ENCODE results near the gene CRY2.
A peak's percentile ranks its signal among the peaks of the same experiment; 100 is the strongest.
"Not testable (repeated sequence)": the region's sequence is repeated elsewhere in the genome, so short reads cannot be mapped to it uniquely, and the experiment has no call there.

CRY2 gene

DNA sequence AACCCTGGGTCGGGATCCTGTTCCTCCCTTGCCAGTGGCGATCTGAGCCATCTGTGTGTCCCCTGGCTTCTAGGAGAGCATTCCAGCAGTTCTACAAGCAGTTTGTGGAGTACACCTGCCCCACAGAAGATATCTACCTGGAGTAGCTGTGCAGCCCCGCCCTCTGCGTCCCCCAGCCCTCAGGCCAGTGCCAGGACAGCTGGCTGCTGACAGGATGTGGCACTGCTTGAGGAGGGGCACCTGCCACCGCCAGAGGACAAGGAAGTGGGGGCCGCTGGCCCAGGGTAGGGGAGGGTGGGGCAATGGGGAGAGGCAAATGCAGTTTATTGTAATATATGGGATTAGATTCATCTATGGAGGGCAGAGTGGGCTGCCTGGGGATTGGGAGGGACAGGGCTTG, 58.3 kb downstream of the CRY2 start:
- H3K9me3 ChIP-seq (replicated peaks in 1 of 2; ENCODE audit: control insufficient read depth in 2 of 2, insufficient read depth in 1 of 2, low read depth in 1 of 2, low read length in 2 of 2); H3K14ac ChIP-seq (ENCODE audit: low read length); H3K79me1 ChIP-seq (ENCODE audit: low read depth, low read length); H3K4ac ChIP-seq (ENCODE audit: low read length); H4K8ac ChIP-seq (ENCODE audit: low read depth, low read length); DNase-seq (ENCODE audit: low spot score); H2BK120ac ChIP-seq (ENCODE audit: low read depth, low read length); H3K9ac ChIP-seq (ENCODE audit: low read depth, low read length, poor library complexity); H2BK12ac ChIP-seq (ENCODE audit: low read length); H2BK5ac ChIP-seq (ENCODE audit: low read length); H2BK15ac ChIP-seq (ENCODE audit: low read length); H4K91ac ChIP-seq (ENCODE audit: low read depth, low read length, poor library complexity); H2AK5ac ChIP-seq (ENCODE audit: low read depth, low read length); H2AFZ ChIP-seq (ENCODE audit: low read length); H3K4me3 ChIP-seq (ENCODE audit: low read length in 2 of 2); H3K27ac ChIP-seq (replicated peaks; ENCODE audit: low read length); H3K23ac ChIP-seq (ENCODE audit: low read depth, low read length, poor library complexity); H3K18ac ChIP-seq (ENCODE audit: low read length); H3K27me3 ChIP-seq (ENCODE audit: control insufficient read depth in 3 of 3, insufficient read depth in 3 of 3, low read depth in 1 of 3, low read length in 3 of 3); H3K4me2 ChIP-seq (ENCODE audit: insufficient read depth, low read length, poor library complexity, severe bottlenecking): not testable (repeated sequence)
- no CpG with 5 or more reads among the region's 6 CpGs for WGBS, 2 donors (ENCODE audit: extremely low coverage in 2 of 2, insufficient read length in 2 of 2, insufficient replicate concordance in 1 of 2)
- Histone ChIP-seq H3K4me1 (ENCODE audit: control insufficient read depth in 2 of 2, insufficient read depth in 1 of 2, low read depth in 1 of 2, low read length in 2 of 2) (peaks cover 10 to 11% of the 10 kb centered on the region in 2 donors), H3K36me3 (replicated peaks in 1 of 2; ENCODE audit: control insufficient read depth in 2 of 2, insufficient read depth in 2 of 2, low read length in 2 of 2) (peaks cover 15 to 42% of the 10 kb centered on the region in 2 donors)

DNA sequence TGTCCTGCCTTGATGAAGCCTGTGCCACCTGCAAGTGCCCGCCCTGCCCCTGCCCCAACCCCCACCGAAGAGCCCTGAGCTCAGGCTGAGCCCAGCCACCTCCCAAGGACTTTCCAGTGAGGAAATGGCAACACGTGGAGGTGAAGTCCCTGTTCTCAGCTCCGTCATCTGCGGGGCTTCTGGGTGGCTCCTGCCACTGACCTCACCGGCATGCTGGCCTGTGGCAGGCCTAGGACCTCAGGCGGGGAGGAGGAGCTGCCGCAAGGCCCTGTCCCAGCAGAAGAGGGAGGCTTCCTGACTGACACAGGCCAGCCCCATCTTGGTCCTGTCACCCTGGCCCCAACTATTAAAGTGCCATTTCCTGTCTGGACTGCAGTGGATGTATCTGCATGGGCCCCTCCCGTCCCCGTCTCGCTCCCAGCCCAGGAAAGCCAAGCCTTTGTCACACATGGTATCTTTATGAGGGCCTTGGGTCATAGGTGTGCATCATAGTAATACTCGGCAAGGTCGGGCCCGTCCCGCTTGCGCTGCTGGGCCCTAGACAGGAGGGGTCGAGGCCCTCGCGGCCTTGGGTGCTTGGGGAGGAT, 58.9 kb downstream of the CRY2 start:
- peaks cover 5 to 6% of the 10 kb centered on the region in 2 donors for H3K4me1 ChIP-seq (ENCODE audit: control insufficient read depth in 2 of 2, insufficient read depth in 1 of 2, low read depth in 1 of 2, low read length in 2 of 2)
- no peak overlapping the region for H2BK15ac ChIP-seq (ENCODE audit: low read length)
- no peak overlapping the region for H2BK12ac ChIP-seq (ENCODE audit: low read length)
- no peak overlapping the region for H3K4ac ChIP-seq (ENCODE audit: low read length)
- H3K36me3 ChIP-seq (replicated peaks in 1 of 2; ENCODE audit: control insufficient read depth in 2 of 2, insufficient read depth in 2 of 2, low read length in 2 of 2): peaks cover 15 to 48% of the 10 kb centered on the region in 2 donors
- no peak overlapping the region for H3K27ac ChIP-seq (replicated peaks; ENCODE audit: low read length)
- H3K4me2 ChIP-seq (ENCODE audit: insufficient read depth, low read length, poor library complexity, severe bottlenecking): no peak overlapping the region
- H3K14ac ChIP-seq (ENCODE audit: low read length): peak overlapping the region; percentile 47
- DNase-seq (ENCODE audit: low spot score): no peak
- whole genome bisulfite sequencing, 2 donors (ENCODE audit: extremely low coverage in 2 of 2, insufficient read length in 2 of 2, insufficient replicate concordance in 1 of 2): no CpG with 5 or more reads among the region's 19 CpGs
- no peak overlapping the region for H3K9ac ChIP-seq (ENCODE audit: low read depth, low read length, poor library complexity)
- no peak overlapping the region for H4K8ac ChIP-seq (ENCODE audit: low read depth, low read length)
- H2AFZ ChIP-seq (ENCODE audit: low read length): no peak overlapping the region
- no peak overlapping the region for H2BK120ac ChIP-seq (ENCODE audit: low read depth, low read length)
- no peaks in the 10 kb centered on the region for H3K79me1 ChIP-seq (ENCODE audit: low read depth, low read length)
- H3K27me3 ChIP-seq (ENCODE audit: control insufficient read depth in 3 of 3, insufficient read depth in 3 of 3, low read depth in 1 of 3, low read length in 3 of 3): peaks cover 0 to under 1% (median 0%) of the 10 kb centered on the region in 3 experiments
- H2BK5ac ChIP-seq (ENCODE audit: low read length): no peak overlapping the region
- peak overlapping the region; percentile 56 for H2AK5ac ChIP-seq (ENCODE audit: low read depth, low read length)
- H4K91ac ChIP-seq (ENCODE audit: low read depth, low read length, poor library complexity): no peak overlapping the region
- peak overlapping the region; percentile 43 for H3K23ac ChIP-seq (ENCODE audit: low read depth, low read length, poor library complexity)
- H3K18ac ChIP-seq (ENCODE audit: low read length): no peak overlapping the region
- H3K4me3 ChIP-seq (ENCODE audit: low read length in 2 of 2): no peak overlapping the region
- H3K9me3 ChIP-seq (replicated peaks in 1 of 2; ENCODE audit: control insufficient read depth in 2 of 2, insufficient read depth in 1 of 2, low read depth in 1 of 2, low read length in 2 of 2): no peaks in the 10 kb centered on the region

DNA sequence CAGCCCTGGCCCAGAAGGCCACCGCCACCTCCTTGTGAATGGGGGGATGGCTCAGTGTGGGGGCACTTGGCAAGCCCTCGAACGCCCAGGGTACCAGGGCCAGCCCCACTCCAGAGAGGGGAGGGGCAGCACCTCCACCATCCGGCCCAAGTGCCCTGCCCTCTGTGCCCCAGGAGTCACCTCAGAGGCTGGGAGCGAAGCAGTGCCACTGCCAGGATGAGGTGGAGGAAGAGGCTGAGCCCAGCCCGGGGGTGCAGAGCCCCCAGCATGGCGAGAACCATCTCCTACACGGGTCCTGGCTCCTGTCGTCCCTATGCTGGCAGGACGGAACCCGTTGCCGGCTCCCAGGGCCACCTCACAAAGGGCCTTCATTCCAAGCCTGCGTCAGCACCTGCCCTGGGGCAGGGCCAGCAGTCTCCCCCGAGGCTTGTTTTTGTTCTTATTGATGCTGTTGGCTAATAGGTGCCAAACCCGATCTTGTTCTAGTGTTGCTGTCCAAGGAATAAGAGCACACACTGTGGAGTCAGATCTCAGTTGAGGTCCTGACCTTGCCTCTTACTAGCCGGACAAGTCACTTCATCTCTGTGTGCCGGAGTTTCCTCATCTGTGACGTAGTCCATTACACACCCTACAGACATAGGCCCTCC, 59.8 kb downstream of the CRY2 start, which contains the start of gene FREY1:
TSS of gene FREY1 (minus strand) at position 307 of the 647 bp plus-strand sequence. CDS start at position 281, 26 bp downstream.
- no CpG with 5 or more reads among the region's 18 CpGs for WGBS, 2 donors (ENCODE audit: extremely low coverage in 2 of 2, insufficient read length in 2 of 2, insufficient replicate concordance in 1 of 2)
- H3K79me1 ChIP-seq (ENCODE audit: low read depth, low read length): no peaks in the 10 kb centered on the region

DNA sequence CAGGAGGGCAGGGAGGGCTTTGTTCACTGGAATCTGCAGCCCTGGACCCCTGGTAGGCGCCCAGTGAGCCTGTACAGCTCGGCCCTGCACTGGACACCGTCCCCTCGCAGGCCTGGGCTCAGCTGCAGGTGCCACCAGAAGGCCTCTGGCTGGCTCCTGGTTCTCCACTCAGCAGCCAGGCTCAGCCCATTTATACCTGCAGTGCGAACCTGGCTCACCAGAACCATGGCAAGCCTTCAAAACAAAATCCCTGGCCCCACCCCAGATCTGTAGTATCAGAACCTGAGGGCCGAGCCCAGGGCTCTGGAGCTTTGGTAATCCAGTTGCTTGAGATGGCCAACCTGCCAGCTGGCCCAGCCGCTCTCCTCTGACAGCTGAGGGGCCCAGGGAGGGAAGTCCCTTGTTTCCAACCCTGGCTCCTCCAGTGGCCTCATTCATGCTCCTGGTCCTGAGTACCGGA, 60.7 kb downstream of the CRY2 start:
- no peak overlapping the region for H3K14ac ChIP-seq (ENCODE audit: low read length)
- no peak overlapping the region for H2BK12ac ChIP-seq (ENCODE audit: low read length)
- H3K9ac ChIP-seq (ENCODE audit: low read depth, low read length, poor library complexity): no peak overlapping the region
- no peak overlapping the region for H2BK15ac ChIP-seq (ENCODE audit: low read length)
- H3K27ac ChIP-seq (replicated peaks; ENCODE audit: low read length): no peak overlapping the region
- H4K91ac ChIP-seq (ENCODE audit: low read depth, low read length, poor library complexity): no peak overlapping the region
- H3K36me3 ChIP-seq (replicated peaks in 1 of 2; ENCODE audit: control insufficient read depth in 2 of 2, insufficient read depth in 2 of 2, low read length in 2 of 2): peaks cover 13 to 48% of the 10 kb centered on the region in 2 donors
- WGBS, 2 donors (ENCODE audit: extremely low coverage in 2 of 2, insufficient read length in 2 of 2, insufficient replicate concordance in 1 of 2): no CpG with 5 or more reads among the region's 8 CpGs
- no peak for DNase-seq (ENCODE audit: low spot score)
- no peaks in the 10 kb centered on the region for H3K27me3 ChIP-seq (ENCODE audit: control insufficient read depth in 3 of 3, insufficient read depth in 3 of 3, low read depth in 1 of 3, low read length in 3 of 3)
- no peak overlapping the region for H3K23ac ChIP-seq (ENCODE audit: low read depth, low read length, poor library complexity)
- H3K9me3 ChIP-seq (replicated peaks in 1 of 2; ENCODE audit: control insufficient read depth in 2 of 2, insufficient read depth in 1 of 2, low read depth in 1 of 2, low read length in 2 of 2): no peaks in the 10 kb centered on the region
- H3K4ac ChIP-seq (ENCODE audit: low read length): no peak overlapping the region
- H3K18ac ChIP-seq (ENCODE audit: low read length): no peak overlapping the region
- H2AK5ac ChIP-seq (ENCODE audit: low read depth, low read length): no peak overlapping the region
- H3K79me1 ChIP-seq (ENCODE audit: low read depth, low read length): no peaks in the 10 kb centered on the region
- H4K8ac ChIP-seq (ENCODE audit: low read depth, low read length): no peak overlapping the region
- no peak overlapping the region for H2BK5ac ChIP-seq (ENCODE audit: low read length)
- peaks cover 0 to 3% of the 10 kb centered on the region in 2 donors for H3K4me1 ChIP-seq (ENCODE audit: control insufficient read depth in 2 of 2, insufficient read depth in 1 of 2, low read depth in 1 of 2, low read length in 2 of 2)
- H3K4me2 ChIP-seq (ENCODE audit: insufficient read depth, low read length, poor library complexity, severe bottlenecking): no peak overlapping the region
- H2AFZ ChIP-seq (ENCODE audit: low read length): no peak overlapping the region
- no peak overlapping the region for H3K4me3 ChIP-seq (ENCODE audit: low read length in 2 of 2)
- no peak overlapping the region for H2BK120ac ChIP-seq (ENCODE audit: low read depth, low read length)

More for the DNA sequence above, 59.8 kb downstream of the CRY2 start, which contains the start of gene FREY1:
- Histone ChIP-seq H4K91ac (ENCODE audit: low read depth, low read length, poor library complexity) (no peak within 1 kb of the TSS), H3K9ac (ENCODE audit: low read depth, low read length, poor library complexity) (peak within 1 kb of the TSS; percentile 25), H2AFZ (ENCODE audit: low read length) (no peak within 1 kb of the TSS), H2BK120ac (ENCODE audit: low read depth, low read length) (no peak within 1 kb of the TSS), H2BK12ac (ENCODE audit: low read length) (no peak within 1 kb of the TSS), H2BK15ac (ENCODE audit: low read length) (no peak within 1 kb of the TSS), H3K23ac (ENCODE audit: low read depth, low read length, poor library complexity) (peak within 1 kb of the TSS; percentile 43), H3K27me3 (ENCODE audit: control insufficient read depth in 3 of 3, insufficient read depth in 3 of 3, low read depth in 1 of 3, low read length in 3 of 3) (no peaks in the 10 kb centered on the region), H3K9me3 (replicated peaks in 1 of 2; ENCODE audit: control insufficient read depth in 2 of 2, insufficient read depth in 1 of 2, low read depth in 1 of 2, low read length in 2 of 2) (no peaks in the 10 kb centered on the region), H2AK5ac (ENCODE audit: low read depth, low read length) (peak within 1 kb of the TSS; percentile 56), H3K4me2 (ENCODE audit: insufficient read depth, low read length, poor library complexity, severe bottlenecking) (no peak within 1 kb of the TSS), H3K36me3 (replicated peaks in 1 of 2; ENCODE audit: control insufficient read depth in 2 of 2, insufficient read depth in 2 of 2, low read length in 2 of 2) (peaks cover 15 to 52% of the 10 kb centered on the region in 2 donors), H3K14ac (ENCODE audit: low read length) (peak within 1 kb of the TSS; percentile 47), H3K4ac (ENCODE audit: low read length) (no peak within 1 kb of the TSS), H3K18ac (ENCODE audit: low read length) (no peak within 1 kb of the TSS), H3K4me3 (ENCODE audit: low read length in 2 of 2) (no peak within 1 kb of the TSS), H3K4me1 (ENCODE audit: control insufficient read depth in 2 of 2, insufficient read depth in 1 of 2, low read depth in 1 of 2, low read length in 2 of 2) (peaks cover 0 to 3% of the 10 kb centered on the region in 2 donors), H4K8ac (ENCODE audit: low read depth, low read length) (no peak within 1 kb of the TSS), H2BK5ac (ENCODE audit: low read length) (no peak within 1 kb of the TSS), H3K27ac (replicated peaks; ENCODE audit: low read length) (no peak within 1 kb of the TSS)
- DNase-seq (ENCODE audit: low spot score): no peak
